Stimulated activated CD8-positive, alpha-beta memory T cell treated with anti-CD3 and anti-CD28 coated beads, Interleukin-7, amount 100 ng/mL, for 4 hours (primary cell): ENCODE results near the gene SPATA1.

Experiments used
- DNase-seq, 2 donors: peaks; one replicate each; pipeline ENCODE4 v3.0.0-alpha.2; 2020; ENCODE audit warnings: low read depth in 2 of 2

Gene SPATA1

GRCh38 chr1:84508510-84508909 is 2.3 kb downstream of the SPATA1 start:
- DNase-seq: no peak

DNA sequence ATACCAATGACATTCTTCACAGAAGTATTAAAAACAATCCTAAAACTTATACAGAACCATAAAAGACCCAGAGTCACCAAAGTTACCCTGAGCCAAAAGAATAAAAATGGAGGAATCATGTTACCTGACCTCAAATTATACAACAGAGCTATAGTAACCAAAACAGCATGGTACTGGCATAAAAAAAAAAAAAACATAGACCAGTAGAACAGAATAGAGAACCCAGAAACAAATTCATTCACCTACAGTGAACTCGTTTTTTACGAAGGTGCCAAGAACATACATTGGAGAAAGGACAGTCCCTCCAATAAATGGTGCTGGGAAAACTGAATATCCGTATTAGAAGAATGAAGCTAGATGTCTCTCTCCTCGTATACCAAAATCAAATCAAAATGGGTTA is 2.8 kb downstream of the SPATA1 start:
- no peak for DNase-seq

GRCh38 chr1:84510165-84510564 is 4.0 kb downstream of the SPATA1 start:
- DNase-seq: no peak

DNA sequence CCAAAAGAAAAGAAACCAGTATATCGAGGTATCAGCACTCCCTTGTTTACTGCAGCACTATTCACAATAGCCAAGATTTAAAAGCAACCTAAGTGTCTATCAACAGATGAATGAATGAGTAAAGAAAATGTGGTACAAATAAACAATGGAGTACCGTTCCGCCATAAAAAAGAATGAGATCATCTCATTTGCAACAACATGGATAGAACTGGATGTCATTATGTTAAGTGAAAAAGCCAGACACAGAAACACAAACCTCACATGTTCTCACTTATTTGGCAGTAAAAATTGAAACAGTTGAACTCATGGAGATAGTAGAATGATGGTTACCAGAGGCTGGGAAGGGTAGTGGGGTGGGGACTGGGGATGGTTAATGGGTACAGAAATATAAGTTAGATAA is 4.5 kb downstream of the SPATA1 start:
- DNase-seq: no peak

GRCh38 chr1:84524590-84524989 is 18.4 kb downstream of the SPATA1 start:
- no peak for DNase-seq

DNA sequence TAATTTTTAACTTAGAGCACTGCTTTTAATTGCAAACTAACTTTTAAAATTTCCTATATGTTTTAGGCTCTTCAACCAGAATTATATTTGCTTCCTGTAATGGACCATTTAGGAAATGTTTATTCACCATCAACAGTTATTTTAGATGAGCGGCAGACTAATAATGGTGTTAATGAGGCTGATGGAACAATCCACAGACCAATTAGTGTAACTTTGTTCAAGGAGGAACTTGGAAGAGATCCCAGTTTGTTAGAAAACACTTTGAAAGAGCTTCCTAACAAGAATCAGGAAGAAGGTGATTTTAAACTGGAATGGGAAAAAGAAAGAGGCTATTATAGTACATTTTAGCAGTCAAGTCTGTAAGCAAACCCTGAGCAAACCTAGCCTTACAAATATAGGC is 19.6 kb downstream of the SPATA1 start:
- no peak for DNase-seq

DNA sequence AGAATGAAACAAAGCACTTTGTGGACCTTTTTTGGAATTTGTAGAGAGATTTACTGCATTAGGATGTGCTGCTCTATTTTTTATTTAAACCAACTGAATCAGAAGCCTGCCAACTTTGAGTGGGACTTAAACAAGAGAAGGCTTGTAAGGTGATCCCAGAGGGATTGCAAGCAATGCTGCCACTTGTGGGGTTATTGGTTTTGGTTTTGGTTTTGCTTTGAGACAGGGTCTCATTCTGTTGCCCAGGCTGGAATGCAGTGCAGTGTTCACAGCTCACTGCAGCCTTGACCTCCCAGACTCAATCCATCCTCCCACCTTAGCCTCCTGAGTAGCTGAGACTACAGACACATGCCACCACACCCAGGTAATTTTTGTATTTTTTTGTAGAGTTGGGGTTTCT is 32.4 kb downstream of the SPATA1 start:
- no peak for DNase-seq

- no peak for DNase-seq
Measured at GRCh38 chr1:84539972-84540371, 33.8 kb downstream of the SPATA1 start.

DNA sequence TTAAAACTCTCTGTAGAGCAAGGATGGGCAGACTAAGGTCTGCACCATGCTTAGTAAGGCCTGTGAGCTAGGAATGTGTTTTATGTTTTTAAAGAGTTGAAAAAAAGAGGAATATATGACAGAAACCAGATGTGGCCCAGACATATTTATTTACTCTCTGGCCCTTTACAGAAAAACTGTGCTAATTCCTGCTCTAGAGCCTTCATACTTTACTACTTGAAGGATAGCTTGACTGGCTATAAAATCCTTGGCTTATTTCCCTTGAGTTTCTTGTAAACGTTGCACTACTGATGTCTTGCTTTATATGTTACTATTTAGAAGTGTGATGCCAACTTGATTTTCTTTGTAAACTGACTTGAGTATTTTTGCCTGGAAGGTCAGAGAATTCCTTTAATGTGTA is 34.6 kb downstream of the SPATA1 start:
- no peak for DNase-seq

DNA sequence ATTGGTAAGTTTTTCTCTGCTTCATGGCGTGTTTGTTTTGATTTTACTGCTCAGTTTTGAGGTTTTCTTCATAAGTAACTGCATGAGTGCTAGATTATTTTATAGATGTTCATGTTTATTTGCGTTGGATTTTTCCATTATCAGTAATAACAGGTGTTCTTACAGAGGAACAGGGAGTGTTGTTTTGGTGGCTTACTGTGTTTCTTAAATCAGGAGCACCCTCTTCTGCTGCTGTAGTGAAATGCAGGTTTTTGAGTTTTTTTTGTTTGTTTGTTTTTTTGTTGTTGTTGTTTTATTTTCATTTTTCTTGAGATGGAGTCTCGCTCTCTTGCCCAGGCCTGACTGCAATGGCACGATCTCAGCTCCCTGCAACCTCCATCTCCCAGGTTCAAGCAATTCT is 35.5 kb downstream of the SPATA1 start:
- no peak for DNase-seq

DNA sequence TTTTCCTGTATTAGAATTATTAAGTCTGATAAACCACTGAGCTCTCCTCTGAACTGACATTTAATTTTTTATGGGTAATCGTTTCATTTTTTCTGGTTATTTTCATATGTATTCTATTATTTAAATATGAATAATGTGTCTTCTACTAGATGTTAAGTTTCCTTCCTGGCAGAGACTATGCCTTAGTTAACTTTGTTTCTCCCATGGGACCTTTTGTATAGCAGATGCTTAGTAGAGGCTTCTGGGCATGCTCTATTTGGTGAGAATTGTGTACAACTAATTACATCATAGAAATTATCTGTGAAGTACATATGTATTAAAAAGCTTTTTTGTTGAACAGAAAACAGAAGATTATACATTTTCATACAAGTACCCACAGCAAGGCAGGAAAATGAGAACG is 44.6 kb downstream of the SPATA1 start:
- DNase-seq: no peak

- no peak for DNase-seq
Measured at GRCh38 chr1:84569216-84569615, 63.0 kb downstream of the SPATA1 start.

DNA sequence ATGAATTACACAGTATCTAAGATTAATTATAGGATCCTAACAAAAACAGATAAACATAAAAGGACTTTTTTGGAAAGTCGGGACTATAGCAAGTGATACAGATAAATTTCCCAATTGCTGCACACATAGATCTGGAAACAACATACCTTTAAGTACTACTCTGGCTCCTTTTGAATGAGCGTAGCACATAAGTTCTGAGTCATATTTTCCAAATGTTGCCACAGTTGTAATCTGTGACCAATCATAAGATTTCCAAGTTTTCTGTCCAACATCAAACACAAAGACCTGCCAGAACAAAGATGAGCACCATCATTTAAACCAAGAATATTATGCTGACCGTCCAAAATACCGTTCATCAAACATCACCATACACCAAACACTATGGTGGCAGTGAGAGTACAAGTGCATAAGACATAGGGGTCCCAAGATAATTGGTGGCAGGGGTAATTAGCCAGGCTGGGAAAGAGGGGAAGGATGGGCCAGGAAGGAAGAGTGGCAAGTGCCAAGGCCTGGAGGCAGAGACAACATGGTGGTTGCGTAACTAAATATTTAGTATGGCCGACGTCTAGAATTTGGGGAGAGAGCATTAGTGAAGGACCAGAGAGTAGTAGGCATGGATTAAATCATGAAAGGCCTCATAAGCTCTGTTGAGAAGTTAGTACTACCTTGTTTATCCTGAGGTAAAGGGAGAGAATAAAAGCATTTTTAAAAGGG is 64.4 kb downstream of the SPATA1 start:
- no peak for DNase-seq

- no peak for DNase-seq
Measured at GRCh38 chr1:84571150-84571535, 65.0 kb downstream of the SPATA1 start.

DNA sequence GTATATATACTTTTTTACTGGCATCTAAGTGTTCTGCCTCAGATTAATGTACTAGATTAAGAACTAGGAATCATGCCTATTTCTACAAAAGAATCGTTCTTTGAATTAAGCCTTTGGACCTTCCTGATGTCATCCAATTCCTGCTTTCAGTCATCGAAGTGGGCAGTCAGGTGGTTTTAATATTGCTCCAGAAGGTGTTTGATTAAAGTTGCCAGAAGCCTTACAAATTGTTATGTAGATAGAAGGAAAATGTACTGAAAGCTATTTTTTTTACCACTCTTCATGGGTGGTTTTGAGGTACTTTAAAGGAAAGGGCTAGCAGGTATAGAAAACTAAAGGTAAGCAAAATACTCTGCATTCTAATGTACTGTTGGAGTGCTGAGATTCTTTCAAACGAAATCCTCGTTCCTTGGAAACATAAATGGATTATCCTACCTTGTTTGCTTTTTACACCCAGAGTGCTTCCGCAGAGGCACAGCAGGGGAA is 67.3 kb downstream of the SPATA1 start:
- no peak for DNase-seq

DNA sequence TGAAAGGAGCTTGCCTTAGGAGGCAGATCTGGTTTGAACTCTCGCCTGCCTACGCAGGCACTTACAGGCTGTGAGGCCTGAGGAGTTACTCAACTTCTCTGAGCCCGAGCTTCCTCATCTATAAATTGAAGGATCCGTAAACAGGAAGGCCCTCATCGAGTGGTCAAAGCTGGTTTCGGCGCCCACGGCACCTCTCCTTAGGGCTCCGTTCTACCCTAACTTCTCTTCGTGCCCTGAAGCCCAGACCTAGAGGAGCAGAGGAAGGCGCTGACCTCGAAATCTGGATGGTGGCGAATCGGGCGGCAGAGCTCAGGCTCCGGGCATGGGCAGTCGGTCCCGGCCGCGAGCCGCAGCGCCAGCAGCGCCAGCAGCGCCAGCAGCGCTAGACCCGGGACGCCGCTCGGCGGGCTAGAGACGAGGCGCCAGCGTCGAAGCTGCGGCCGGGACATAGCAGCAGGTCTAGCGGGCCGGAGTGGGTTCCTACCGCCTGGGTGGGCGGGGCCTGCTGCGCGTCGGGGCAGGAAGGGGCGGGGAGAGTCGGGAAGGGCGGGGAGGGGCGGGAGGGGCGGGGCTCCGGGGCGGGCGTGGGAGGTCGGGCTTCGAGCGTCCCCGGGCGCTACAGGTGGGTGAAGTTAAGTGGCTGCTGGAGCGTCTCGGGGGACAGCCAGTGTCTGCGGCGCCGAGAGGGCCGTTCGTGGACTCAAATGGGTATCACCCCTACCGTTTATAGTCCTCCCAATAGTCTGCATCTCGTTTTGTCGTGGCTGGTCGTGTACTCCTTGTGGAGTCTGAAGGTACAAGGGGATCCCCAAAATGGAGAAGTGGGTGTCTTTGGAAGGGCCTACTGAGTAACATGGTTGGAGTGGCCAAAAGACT is 68.0 kb downstream of the SPATA1 start, which contains the start of gene CTBS:
CTBS (minus strand) TSS at position 474 of the 876 bp plus-strand sequence; CDS start at position 449, 25 bp downstream.
- DNase-seq: peak; percentile 70 to 82

DNA sequence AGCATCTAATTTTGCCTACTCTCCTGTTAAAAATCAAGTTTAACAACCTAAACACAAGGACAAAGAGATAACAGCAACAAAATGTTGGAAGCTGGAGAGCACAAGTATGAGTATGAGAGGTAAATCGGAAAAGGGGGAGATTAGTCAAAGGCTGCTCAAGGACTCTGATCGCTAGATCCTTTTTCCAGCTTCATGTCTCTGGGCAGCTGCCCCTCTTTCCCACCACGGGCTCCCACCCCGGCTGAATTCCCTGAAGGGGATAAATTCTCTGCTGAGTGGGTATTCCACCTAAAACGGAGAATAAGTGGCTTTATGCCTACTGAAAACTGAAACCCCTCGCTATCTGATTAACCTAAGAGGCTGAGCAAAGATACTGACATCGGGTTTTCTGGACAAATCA is 68.8 kb downstream of the SPATA1 start:
- DNase-seq: no peak

GRCh38 chr1:84581648-84582047 is 75.5 kb downstream of the SPATA1 start:
- DNase-seq: no peak

DNA sequence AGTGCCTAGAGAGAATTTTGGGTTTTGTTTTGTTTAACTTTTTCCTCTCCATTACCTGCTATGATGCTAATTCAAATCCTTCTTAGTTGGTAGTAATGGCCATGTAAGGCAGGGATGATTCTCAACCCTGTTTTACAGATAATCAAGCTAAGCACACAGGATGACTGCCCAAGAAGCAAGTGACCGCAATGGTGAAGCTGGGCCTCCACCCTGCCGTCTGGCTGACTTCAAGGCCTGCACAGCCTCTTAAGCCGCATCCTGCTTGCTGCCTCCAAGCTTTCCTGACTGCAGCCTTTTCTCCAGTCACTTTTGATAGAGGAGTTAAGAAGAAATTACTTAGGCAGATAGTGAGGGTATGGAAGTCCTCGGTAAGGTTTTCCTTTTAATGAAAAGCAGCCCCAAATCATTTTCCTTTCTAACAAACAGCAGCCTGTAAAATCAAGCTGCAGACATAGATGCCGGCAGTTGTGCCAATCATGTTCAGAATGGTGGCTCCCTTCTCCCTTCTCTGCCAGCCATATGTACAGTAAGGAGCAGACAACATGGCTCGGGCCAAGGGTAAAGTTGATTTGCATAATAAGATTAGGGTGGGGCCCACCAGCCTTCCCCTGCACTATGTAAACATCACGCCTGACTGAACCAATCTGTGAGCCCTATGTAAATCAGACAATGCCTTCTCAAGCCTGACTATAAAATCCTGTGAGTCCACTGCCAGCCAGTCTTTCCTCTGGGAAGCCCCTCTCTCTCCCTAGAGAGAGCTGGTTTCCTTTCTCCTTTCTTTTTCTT is 76.8 kb downstream of the SPATA1 start:
- DNase-seq: no peak

DNA sequence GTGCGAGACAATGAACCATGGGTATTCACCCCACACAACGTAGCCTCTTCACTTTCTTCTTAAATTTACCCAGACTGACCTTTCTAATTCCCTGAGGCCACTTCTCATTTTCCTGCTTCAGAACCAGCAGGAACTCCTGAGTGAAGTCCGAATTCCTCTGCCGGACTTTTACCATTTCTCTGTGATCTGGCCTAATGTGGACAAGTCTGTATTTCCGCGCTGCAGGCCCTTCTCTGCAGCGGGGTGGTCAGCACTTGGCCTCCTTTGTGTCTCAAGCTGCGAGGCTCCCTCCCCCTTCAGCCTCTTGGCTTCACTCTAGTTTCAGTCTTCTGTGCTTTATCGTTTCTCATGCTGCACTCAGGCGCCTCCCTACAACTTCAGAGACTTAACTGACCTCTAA is 77.5 kb downstream of the SPATA1 start:
- DNase-seq: no peak

DNA sequence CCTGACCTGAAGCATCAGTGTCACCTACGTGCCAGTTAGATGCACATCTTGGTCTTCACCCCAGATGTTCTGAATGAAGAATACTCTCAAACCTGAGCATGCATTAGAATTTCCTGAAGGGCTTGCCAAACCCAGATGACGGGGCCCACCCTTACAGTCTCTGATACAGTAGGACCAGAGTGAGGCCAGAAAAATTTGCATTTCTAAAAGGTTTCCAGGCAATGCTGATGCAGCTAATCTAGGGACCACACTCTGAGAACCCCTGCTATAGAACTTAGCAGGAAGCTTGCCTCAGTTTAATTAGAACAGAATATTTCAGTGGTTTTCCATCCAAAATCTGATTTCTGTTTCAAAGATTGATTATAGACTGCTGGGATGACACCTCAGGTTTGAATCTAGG is 77.9 kb downstream of the SPATA1 start:
- no peak for DNase-seq

DNA sequence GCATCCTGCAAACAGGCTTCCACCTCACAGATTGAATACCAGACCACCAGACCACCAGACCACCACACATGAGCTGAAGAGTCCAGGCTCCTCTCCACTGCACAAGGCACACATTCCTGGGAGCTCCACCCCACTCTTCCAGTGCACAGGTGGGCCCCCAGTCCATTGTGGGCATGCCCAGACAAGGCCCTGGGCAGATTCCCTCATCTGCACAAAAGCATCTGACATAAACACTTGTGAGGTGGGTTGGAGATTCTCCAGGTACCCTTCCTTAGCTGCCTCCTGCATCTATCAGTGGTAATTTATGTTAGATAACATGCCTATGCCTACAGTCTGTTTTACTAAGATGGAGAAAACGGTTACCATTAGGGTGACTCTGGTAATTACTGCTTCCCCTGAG is 79.6 kb downstream of the SPATA1 start:
- DNase-seq: no peak
